ENCODE data around the gene NPIPA8. TPM values are rescaled to one million over a fixed set of nuclear protein-coding genes. Genes with fewer than 3 reads are reported as not detected.
"Not testable (repeated sequence)": the region's sequence is repeated elsewhere in the genome, so short reads cannot be mapped to it uniquely, and the experiment has no call there.

The NPIPA8 gene
- total and polyA plus RNA-seq, 8 donors = 4.9 to 21.7 (median 9.8) TPM; not detected in 4

DNA sequence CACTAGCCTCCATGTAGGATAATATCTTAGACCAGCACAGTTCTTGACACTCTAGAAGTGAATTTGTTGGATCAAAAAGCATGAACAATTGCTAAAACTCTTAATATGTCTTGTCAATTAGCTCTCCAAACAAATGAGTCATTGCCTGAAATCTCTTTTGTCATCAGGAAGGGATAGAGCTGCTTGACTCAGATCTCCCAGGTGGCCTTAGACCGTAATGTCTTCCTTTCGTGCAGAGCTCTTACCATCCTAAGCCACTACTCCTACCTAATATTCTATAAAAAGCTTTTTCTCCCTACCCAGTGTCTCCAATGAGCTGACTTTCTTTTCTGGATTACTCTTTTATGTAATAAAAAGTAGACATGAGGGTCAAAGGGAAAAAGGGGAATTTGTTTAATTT lies 66.4 kb downstream of the NPIPA8 start:
- H3K4me1 ChIP-seq; H3K36me3 ChIP-seq; H3K27me3 ChIP-seq; intact Hi-C loops (cut with DNase I; ENCODE audit: low total_unique reads); H3K27ac ChIP-seq; DNase-seq; H3K4me3 ChIP-seq; H3K9me3 ChIP-seq: not testable (repeated sequence)
- WGBS, 5 donors = 87 to 95% (median 89%) methylated on average over 1 to 2 of the region's 2 CpGs; no CpG with 5 or more reads in 1 of the 5 donors

Small RNA genes lying within 50 kb of the gene (small RNA-seq; reads per million reads assigned to genes)
- 0 reads per million in 4 donors for gene AC126755.6
- gene MIR6511A4 = 0 reads per million in 4 donors
- 0 reads per million in 4 donors for gene MIR6770-3

Other genes starting within 250 kb of the NPIPA8 start
- 10 to 100 TPM; 21.0 to 57.1 (median 50.5) TPM for gene NOMO2, start 225.4 kb upstream of the NPIPA8 start, total RNA-seq
- gene NOMO2, start 225.4 kb upstream of the NPIPA8 start, polyA plus RNA-seq = 10 to 100 TPM; 20.3 to 59.5 (median 52.4) TPM